NCI-H2227 (cell line): Measurements from ENCODE around the gene TBRG4.
"Not testable (repeated sequence)": the region's sequence is repeated elsewhere in the genome, so short reads cannot be mapped to it uniquely, and the experiment has no call there.

Source experiments
- DNase-seq: peaks from one replicate; lab custom pipeline; 2025; ENCODE audit not compliant: unreplicated experiment; lab: John Stamatoyannopoulos, UW

TBRG4 gene

GRCh38 chr7:45118292-45118691 is 6.8 kb upstream of the TBRG4 start:
- no peak for DNase-seq

GRCh38 chr7:45117582-45117981 is 6.1 kb upstream of the TBRG4 start:
- DNase-seq: no peak

- DNase-seq: no peak
Observed at GRCh38 chr7:45116048-45116447, 4.6 kb upstream of the TBRG4 start.

GRCh38 chr7:45114926-45115325 is 3.4 kb upstream of the TBRG4 start:
- no peak for DNase-seq

- not testable (repeated sequence) for DNase-seq
Observed at GRCh38 chr7:45114257-45114656, 2.8 kb upstream of the TBRG4 start.

GRCh38 chr7:45112648-45113047 is 1.2 kb upstream of the TBRG4 start:
- no peak for DNase-seq

GRCh38 chr7:45108863-45109262 is 2.6 kb downstream of the TBRG4 start:
- no peak for DNase-seq

- no peak for DNase-seq
Observed at GRCh38 chr7:45107356-45107755, 4.1 kb downstream of the TBRG4 start.

- DNase-seq: no peak
Observed at GRCh38 chr7:45106820-45107219, 4.7 kb downstream of the TBRG4 start.

- DNase-seq: no peak
Observed at GRCh38 chr7:45105588-45106188, 5.8 kb downstream of the TBRG4 start.

GRCh38 chr7:45104844-45105587 is 6.5 kb downstream of the TBRG4 start:
- no peak for DNase-seq

- no peak for DNase-seq
Observed at GRCh38 chr7:45103958-45104843, 7.3 kb downstream of the TBRG4 start.

- no peak for DNase-seq
Observed at GRCh38 chr7:45102785-45103712, 8.4 kb downstream of the TBRG4 start.

- DNase-seq: no peak
Observed at GRCh38 chr7:45101748-45102147, 9.7 kb downstream of the TBRG4 start.

- no peak for DNase-seq
Observed at GRCh38 chr7:45100761-45101480, 10.6 kb downstream of the TBRG4 start.

- no peak for DNase-seq
Observed at GRCh38 chr7:45099891-45100760, 11.4 kb downstream of the TBRG4 start.

- DNase-seq: no peak
Observed at GRCh38 chr7:45098983-45099839, 12.3 kb downstream of the TBRG4 start.

- no peak for DNase-seq
Observed at GRCh38 chr7:45092931-45093235, 18.6 kb downstream of the TBRG4 start.
